Measurements from ENCODE around the gene POGK. TPM values are rescaled to one million over a fixed set of nuclear protein-coding genes. Genes with fewer than 3 reads are reported as not detected.
A peak's percentile ranks its signal among the peaks of the same experiment; 100 is the strongest.
"Not testable (repeated sequence)": the region's sequence is repeated elsewhere in the genome, so short reads cannot be mapped to it uniquely, and the experiment has no call there.

Gene POGK
- total RNA-seq, 1 experiment from 2014 or later: 30.8 TPM

DNA sequence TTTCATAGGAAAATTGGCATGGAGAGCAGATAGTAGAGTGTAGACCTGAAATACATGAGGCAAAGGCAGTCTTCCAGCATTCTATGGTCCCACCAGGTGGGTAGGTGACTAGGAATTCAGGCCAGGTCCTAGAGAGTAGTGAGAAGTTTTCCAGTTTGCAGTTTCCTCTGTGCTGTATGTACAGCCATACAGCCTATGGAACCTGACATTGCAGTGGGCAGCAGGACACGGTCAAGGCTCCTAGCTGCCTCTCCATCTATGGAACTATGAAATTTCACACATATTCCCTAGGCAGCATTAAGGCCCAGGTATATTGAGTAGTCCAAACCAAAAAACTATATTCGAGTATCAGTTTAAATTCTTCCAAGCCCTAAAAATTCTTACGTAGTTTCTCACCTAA lies 16.3 kb downstream of the POGK start:
- no peak for DNase-seq (ENCODE audit: low read depth)

DNA sequence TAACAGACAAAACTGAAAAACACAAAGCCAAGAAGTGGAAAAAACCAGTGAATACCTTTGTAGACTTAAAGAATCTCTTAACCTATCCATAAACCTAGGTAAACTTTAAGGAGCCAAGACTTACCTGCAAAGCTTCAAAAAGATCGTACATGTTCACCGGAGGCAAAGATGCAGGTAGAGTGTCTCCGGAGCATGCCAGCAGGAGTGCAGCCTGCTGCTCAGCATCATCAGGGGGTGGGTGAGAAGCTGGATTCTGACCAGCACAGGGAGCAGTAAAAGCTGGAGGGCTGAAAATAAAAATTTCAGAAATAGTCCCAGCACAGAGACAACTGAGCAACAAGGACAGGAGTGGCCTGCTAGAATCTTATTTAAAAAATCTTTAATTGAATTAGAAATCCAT lies 18.7 kb downstream of the POGK start:
- DNase-seq (ENCODE audit: low read depth): no peak

DNA sequence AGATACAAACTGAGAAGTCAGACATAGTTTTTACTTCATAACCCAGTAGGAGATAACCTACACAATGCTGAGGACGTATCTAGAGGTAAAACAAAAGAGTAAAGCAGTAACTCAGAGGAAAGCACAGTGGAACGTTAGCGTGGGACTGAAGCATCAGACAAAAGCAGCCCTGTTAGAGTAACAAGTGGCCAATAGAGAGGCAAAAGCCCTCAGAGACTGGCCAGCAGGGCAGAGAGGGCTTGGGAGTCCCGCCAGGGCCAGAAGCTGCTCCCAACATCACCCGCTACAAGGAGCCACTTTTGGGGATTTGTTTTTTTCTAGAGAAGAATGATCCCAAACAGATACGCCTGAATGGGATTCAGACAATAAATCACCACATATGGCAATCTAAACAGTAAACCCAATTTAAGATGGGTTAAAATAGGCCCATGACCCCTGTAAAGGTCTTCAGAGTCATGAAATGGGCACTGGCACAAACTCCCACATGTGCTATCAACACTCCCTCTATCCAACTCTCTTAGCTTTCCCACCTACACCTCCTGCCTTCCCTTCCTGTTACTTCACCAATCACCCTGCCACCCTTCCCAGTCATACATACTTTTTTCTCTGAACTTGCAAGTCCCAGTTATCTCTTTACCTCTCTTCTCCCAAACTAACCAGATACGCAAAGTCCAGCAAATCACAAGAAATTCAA lies 19.6 kb downstream of the POGK start:
- DNase-seq (ENCODE audit: low read depth): no peak

DNA sequence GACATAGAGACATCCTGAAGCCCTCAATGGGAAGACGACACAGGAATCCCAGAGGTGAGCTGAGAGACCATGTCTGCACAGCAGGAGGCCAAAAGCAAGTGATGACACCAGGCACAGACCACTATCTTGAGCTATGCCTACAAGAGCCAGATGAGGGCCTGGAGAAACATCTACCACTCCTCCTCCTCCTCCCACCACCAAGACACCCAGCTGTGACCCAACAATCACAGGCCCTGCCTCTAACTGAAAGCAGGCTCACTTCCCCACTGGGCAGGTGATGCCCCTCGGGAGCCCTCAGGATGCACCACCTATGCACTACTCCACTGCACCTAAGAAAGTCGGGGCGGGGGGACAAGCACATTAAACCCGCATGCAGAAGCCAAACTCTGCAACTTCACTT lies 20.3 kb downstream of the POGK start:
- DNase-seq (ENCODE audit: low read depth): no peak

DNA sequence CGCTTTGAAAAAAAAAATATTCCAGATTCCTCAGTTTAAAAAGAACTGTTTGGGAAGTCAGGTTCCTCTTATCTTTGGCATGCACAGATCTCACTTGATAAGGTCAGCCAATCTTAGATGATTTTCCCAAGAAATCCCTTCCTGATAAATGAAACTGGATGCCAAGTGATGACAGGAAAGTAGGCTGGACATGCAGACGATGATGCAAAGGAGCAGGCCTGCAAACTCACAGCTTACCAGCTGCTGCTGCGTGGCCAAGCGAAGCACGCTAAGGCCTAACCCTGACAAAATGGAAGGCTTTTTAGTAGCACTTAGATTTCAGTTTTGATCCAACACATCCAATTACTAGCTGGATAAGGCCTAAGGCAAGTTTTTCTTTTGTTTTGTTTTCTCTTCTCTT lies 26.7 kb downstream of the POGK start:
- DNase-seq (ENCODE audit: low read depth): no peak

DNA sequence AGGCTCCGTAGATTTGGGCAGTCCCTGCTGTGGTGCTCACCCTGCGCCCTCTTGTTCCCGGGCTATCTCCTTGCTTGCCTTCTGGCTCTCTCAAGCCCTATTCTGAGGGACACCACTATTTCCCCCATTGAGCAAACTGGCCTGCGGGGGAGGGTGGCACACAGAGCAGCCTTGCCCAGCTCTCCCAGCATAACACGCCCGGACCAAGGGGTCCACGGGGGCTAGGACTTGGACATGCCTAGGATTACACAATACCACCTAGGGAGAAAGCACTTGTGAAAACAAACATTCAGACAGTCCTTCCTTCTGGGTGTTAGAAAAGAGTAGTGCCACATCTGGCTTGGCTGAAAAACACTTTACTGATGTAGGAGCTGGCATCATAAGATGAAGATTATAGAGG lies 29.4 kb downstream of the POGK start:
- no peak for DNase-seq (ENCODE audit: low read depth)

DNA sequence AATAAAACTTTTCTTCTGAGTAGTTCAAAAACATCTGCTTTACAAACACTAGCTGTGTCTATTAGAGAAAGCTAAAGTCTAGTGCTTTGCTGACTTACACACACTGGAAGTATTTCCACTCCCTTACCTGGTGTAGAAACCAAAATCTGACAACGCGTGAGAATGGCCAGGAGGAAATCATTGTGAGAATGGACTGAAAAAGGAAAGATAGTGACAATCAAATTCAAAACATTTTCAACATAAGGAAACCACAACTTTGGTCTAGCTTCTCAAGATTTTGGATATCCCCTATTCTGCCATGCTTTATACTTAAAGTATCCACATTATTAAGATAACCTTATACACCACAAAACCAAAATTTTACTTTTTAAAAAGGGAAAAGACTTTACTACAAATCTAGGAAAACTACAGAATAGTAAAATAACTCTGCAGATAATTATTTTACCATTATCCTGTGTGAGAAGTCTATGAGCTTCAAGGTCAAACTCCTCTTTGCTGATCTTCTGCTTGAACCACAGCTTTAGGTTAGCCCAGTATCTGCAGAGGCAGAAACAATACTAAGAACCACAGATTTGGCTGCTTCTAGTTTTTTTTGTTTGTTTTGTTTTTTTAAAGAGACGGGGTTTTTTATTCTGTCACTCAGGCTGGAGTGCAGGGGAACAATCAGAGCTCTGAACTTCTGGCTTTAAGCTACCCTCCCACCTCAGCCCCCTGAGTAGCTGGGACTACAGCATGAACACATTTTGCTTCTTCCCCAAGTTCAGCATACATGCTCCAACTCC lies 30.2 kb downstream of the POGK start:
- no peak for DNase-seq (ENCODE audit: low read depth)

DNA sequence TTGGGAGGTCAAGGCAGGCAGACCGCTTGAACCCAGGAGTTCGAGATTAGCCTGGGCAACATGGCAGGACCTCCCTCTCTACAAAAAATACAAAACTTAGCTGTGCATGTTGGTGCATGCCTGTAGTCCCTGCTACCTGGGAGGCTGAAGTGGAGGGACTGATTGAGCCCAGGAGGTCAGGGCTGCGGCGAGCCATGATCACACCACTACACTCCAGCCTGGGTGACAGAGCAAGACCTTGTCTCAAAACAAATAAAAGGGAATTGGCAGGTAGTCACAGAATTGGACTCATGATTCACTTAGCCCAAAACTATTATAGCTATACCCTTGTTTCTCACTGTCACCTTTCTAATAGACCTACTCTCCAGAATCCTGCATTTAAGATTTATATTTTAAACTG lies 31.3 kb downstream of the POGK start:
- DNase-seq (ENCODE audit: low read depth): no peak

DNA sequence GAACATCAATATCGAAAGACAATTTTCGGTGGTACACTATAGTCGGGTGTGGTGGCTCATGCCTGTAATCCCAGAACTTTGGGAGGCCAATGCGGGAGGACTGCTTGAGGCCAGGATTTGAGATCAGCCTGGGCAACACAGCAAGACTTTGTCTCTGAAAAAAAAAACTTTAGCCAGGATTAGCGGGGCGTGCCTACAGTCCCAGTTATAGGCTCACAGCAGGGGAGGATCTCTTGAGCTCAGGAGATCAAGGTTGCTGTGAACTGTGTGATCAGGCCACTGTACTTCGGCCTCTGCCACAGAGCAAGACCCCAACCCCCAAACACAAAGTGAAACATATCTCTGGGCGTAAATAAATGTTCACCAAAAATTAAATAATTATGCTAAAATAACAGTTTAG lies 35.2 kb downstream of the POGK start:
- no peak for DNase-seq (ENCODE audit: low read depth)

DNA sequence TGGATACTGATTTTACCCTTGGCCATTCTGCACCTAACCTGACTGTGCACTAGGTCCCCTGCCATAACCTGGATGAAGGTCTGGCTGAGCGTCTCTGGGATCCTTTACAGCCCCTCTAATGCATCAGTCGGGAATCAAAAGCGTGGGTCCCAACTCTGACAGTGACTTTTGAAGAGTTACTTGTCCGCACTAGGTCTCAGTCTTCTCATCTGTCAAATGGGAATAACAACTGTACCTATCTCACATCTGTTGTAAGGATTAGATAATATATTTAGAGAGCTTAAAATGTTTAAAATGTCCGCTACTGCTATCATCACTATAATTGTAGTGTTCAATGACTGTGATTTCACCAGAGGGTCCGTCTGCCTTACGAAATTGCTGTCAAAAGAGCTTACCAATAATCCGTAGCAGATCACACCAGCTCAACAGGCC lies 36.0 kb downstream of the POGK start:
- no peak for DNase-seq (ENCODE audit: low read depth)

DNA sequence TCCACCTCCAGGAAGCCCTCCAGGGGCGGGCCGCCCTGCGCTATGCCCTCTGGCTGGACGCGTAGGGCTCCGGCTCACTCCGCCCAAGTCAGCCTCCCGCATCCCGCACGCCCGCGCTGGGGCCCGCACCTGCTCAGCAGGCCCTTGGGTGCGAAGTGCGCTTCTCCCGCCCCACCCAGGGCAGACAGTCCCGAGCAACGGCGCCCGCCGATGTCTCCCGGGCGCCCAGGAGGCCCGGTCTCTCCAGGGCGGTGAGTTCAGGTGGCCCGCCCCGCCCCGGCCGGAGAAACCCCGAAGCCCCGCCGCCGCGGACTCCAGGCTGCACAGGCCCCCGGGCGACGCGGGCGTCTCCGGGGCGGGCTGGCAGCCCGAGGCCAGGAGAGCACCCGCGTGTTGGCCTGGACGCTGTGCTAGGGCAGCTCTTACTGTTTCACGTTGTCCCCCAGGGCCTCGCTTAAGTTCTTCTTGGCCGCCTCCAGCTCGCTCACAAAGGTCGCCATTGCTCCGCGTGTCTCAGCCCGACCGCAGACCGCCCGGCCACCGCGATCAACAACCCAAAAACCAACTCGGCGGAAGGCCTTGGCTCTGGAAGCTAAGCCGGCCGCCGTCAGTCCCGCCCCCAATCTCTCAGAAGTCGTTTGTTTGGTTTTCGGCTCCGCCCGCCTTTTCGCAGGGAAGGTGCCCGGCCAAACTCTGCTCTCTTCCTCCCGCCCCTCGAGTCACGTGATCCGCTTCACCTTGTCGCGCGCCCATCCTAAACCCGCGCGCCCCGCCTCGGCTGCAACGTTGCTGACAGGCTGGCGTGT lies 36.7 kb downstream of the POGK start, which contains the start of gene TADA1:
Gene TADA1 (minus strand): TSS at position 531 of the 806 bp plus-strand sequence. CDS start 31 bp downstream, at position 500.
- peak; percentile 99 for DNase-seq (ENCODE audit: low read depth)

DNA sequence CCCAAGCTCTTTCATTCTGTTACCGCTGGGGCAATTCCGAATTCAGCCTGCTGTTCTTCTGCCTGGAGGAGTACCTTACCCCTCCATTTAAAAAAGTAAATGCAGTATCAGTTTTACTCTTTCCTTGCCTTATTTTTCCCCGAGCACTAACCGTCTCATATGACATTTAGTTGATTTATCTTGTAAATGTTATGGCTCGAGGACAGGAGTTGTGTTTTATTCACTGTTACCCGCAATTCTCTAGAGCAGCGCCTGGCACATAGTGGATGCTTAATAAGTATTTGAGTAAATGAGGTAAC lies 37.2 kb downstream of the POGK start:
- DNase-seq (ENCODE audit: low read depth): no peak

DNA sequence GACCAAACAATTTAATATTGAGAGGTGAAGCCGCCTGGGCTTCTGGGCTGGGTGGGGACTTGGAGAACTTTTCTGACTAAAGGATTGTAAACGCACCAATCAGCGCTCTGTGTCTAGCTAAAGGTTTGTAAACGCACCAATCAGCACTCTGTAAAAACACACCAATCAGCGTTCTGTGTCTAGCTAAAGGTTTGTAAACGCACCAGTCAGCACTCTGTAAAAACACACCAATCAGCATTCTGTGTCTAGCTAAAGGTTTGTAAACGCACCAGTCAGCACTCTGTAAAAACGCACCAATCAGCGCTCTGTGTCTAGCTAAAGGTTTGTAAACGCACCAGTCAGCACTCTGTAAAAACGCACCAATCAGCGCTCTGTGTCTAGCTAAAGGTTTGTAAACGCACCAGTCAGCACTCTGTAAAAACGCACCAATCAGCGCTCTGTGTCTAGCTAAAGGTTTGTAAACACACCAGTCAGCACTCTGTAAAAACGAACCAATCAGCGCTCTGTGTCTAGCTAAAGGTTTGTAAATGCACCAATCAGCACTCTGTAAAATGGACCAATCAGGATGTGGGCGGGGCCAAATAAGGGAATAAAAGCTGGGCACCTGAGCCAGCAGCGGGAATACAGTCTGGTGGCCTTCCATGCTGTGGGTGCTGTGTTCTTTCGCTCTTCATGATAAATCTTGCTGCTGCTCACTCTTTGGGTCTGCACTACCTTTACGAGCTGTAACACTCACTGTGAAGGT lies 39.1 kb downstream of the POGK start:
- not testable (repeated sequence) for DNase-seq (ENCODE audit: low read depth)

DNA sequence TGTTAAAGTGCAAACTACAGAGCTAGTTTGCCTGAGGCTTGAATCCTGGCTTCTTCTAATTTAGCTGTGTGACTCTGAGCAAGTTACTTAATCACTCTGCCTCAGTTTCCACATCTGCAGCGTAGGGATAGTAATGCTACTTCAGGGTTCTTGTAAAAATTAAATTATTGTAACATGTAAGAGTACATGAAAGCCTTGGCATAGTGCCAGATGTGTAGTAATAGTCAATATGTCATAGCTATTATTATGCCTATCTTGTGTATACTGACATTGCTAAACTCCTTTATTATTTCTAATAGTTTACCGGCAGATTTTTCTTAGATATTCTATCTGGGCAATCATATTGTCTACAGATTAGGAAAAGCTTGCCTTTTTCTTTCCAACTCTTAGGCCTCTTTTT lies 43.6 kb downstream of the POGK start:
- no peak for DNase-seq (ENCODE audit: low read depth)

DNA sequence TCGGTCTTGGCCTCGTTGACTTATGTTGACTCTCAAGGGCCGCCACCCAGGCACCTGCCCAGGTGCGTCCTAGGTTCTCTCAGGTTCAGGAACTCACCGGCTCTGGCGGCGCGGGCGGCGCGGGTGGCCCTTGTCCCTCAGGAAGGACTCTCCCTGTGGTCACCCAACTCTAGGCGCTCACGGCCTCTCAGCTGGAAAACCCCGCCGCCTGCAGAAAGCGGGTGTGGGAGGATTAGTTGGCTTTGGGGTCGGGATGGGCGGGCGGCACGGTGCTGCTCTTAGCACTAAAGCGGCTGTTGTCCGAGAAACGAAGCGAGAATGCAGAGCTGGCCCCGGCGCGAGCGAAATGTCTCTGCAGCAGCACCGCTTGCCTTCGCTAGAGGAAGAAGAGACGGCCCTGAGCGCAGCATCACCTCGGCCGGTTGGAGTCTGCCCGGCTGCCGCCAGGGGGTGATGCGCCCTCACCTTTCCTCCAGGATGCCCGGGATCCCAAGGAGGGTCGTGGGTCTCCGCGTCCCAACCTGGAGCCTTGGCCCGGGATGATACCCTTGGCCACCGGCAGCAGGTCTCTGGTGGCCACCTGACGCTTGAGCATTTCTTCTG lies 44.9 kb downstream of the POGK start:
- DNase-seq (ENCODE audit: low read depth): peak; percentile 63

DNA sequence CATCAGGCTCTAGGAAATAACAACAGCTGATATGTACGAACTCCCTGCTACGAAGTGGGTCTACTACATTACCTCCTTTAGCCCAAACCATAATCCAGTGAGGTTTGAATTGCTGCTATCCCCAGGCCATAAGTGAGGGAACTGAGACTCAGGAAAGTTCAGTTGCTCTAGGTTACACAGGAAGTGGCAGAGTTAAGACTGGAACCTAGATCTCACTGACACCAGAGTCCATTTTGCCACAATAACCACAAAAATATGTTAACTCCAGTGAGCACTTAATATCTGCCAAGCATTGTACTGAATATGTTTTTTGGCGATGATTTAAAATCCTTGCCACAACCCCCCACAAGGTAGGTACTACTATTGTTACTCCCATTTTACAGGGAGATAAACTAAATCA lies 45.7 kb downstream of the POGK start:
- DNase-seq (ENCODE audit: low read depth): no peak

DNA sequence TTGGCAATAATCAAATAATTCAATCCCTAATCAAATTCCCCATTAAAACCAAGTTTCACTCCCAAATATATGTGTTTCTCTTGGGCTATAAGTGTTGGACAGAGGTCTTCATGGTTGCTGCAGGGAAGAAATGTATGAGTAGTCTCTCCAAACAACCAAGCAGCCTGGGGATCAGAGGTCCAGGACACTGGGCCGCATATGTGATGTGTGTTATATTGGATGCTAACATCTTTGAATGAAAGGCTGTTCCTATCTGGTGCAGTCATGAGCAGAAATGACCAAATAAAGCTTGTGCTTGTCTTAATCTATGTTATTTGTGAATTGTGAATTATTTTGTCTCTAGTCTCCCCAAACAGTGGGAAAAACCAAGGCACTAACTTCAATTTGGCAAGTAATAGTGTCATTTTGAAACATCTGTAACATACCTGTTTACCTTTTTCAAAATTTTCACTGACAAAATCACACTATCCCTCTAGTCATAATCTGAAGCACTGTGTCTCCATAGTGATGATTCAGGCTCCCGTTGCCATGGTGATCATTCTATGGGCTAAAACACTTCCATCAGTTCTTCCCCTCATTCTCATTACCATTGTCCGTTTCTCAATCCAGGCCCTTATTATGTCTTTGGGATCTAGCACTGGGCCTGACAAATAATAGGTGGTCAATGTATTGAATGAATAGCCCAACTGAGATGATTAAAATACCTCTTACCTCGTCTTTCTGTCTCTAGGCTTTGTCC lies 49.3 kb downstream of the POGK start:
- DNase-seq (ENCODE audit: low read depth): peak; percentile 15

DNA sequence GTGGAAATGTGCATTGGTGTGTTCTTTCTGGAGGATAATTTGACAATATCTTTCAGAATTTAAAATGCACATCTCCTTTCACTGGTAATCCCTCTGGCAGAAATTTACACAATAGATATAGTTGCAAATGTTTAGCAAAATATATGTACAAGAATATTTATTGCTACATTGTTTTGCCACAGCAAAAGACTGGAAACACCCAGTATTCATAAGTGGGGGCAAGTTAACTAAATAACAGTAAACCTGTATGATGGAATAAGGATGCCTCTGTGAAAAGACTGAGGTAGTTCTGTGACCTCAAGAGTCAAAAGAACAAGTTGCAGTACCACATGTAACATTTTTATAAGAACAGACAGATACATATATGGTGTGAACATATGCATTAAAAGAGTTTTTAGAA lies 50.5 kb downstream of the POGK start:
- DNase-seq (ENCODE audit: low read depth): no peak

DNA sequence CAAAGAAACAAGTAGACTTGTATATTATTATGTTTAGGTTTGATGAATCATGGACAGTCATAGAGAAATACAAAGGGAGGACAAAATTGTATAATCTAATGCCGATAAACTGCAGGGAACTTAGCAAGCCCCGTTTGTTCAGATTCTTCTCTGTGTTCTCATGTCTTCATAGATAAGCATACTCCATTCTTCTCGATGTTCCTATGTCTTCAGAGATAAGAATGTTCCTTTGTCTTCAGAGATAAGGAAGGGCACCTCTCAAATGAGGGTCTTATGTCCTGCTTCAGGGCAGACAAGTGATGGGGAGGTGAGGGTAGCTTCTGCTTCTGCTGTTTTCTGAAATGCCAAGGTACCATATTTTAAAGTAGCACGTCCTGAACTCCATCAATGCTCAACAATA lies 56.5 kb downstream of the POGK start:
- DNase-seq (ENCODE audit: low read depth): no peak

DNA sequence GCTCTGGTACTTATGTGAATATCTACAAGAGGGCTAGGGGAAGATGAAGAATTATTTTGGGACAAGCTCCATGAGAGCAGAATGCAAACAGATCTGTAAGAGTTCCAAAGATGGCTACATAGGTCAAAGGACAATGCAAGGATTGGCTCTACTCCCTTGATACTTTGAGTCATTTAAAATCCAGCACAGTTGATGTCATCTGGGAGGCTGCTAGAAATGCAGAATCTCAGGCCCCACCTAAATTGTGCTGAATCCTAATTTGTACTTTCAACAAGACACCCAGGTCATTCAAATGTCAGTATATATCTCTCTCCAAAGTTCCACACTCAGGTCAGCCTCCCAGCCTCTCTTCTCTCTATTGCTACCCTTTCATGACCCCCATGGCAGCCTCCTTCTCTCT lies 60.5 kb downstream of the POGK start:
- DNase-seq (ENCODE audit: low read depth): no peak

DNA sequence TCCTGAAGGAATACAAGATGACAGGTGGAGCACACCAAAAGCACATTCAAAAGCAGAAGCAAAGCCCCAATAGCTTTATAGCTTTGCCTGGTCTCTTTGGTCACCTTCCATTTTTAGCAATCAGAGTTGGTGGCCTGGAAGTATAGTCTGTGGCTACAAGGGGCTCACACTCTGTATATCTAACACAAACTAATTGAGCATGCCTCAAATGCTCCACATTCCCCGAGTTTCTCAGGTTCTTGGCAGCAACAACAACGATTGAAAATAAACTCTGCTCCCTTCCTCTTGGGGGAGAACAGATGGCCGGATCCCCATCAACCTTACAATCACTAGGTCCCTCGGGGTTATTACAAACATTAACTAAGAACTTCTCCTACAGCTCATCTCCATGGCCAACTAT lies 61.7 kb downstream of the POGK start:
- no peak for DNase-seq (ENCODE audit: low read depth)
